Glutamatergic neuron (in vitro differentiated cells): Measurements from ENCODE around the gene OVOL2. TPM values are rescaled to one million over a fixed set of nuclear protein-coding genes. Genes with fewer than 3 reads are reported as not detected.
"Not testable (repeated sequence)": the region's sequence is repeated elsewhere in the genome, so short reads cannot be mapped to it uniquely, and the experiment has no call there.

Experiments used
- DNase-seq: peaks from one replicate; pipeline ENCODE4 v3.0.0; 2022
- H3K27ac Mint-ChIP-seq: one replicate; pipeline ENCODE4 v1.8.0; 2020; ENCODE audit warnings: mild to moderate bottlenecking, mixed read lengths, inconsistent platforms; ENCODE audit not compliant: unreplicated experiment
- H3K27me3 Mint-ChIP-seq: one replicate; pipeline ENCODE4 v1.8.0; 2020; ENCODE audit warnings: mild to moderate bottlenecking, moderate library complexity, mixed read lengths, inconsistent platforms; ENCODE audit not compliant: unreplicated experiment
- H3K36me3 Mint-ChIP-seq: one replicate; pipeline ENCODE4 v1.8.0; 2020; ENCODE audit warnings: mild to moderate bottlenecking, mixed read lengths, inconsistent platforms; ENCODE audit not compliant: unreplicated experiment
- H3K4me1 Mint-ChIP-seq: one replicate; pipeline ENCODE4 v1.8.0; 2020; ENCODE audit warnings: mild to moderate bottlenecking, low read depth, mixed read lengths, inconsistent platforms; ENCODE audit not compliant: unreplicated experiment
- H3K4me3 Mint-ChIP-seq: one replicate; pipeline ENCODE4 v1.8.0; 2020; ENCODE audit warnings: mild to moderate bottlenecking, mixed read lengths, inconsistent platforms; ENCODE audit not compliant: unreplicated experiment
- H3K9me3 Mint-ChIP-seq: one replicate; pipeline ENCODE4 v1.8.0; 2020; ENCODE audit warnings: mild to moderate bottlenecking, moderate library complexity, mixed read lengths, inconsistent platforms; ENCODE audit not compliant: unreplicated experiment
- CTCF ChIP-seq: fragments of 200-600 bp; sonication (generic); IDR thresholded peaks from one replicate; pipeline ENCODE4 v1.5.0; 2021; ENCODE audit not compliant: partially characterized antibody, unreplicated experiment
- total RNA-seq: library from RNA; stranded (reverse); fragmentation: NEBNext Ultra II Directional; extraction: Animal tissue kit (Norgen Biotek cat#: 25700); gene quantifications from one replicate; pipeline ENCODE4 v1.2.1, GENCODE V29; 2021; ENCODE audit not compliant: unreplicated experiment

The OVOL2 gene
- total RNA-seq, 1 donor from 2014 or later: not detected

GRCh38 chr20:18093388-18093787 lies 35.7 kb upstream of the OVOL2 start:
- no peak overlapping the region for H3K4me3 Mint-ChIP-seq
- DNase-seq: no peak
- H3K27me3 Mint-ChIP-seq: no peaks in the 10 kb centered on the region
- no peaks in the 10 kb centered on the region for H3K4me1 Mint-ChIP-seq
- no peak overlapping the region for H3K27ac Mint-ChIP-seq
- no peak for TF ChIP-seq CTCF
- H3K9me3 Mint-ChIP-seq: no peaks in the 10 kb centered on the region
- H3K36me3 Mint-ChIP-seq: no peaks in the 10 kb centered on the region

- DNase-seq: no peak
- no peak overlapping the region for H3K4me3 Mint-ChIP-seq
- H3K36me3 Mint-ChIP-seq: no peaks in the 10 kb centered on the region
These were observed 35.2 kb upstream of the OVOL2 start for GRCh38 chr20:18092890-18093289.

GRCh38 chr20:18091623-18092022 lies 33.9 kb upstream of the OVOL2 start:
- no peak for DNase-seq
- H3K27me3 Mint-ChIP-seq: no peaks in the 10 kb centered on the region
- H3K9me3 Mint-ChIP-seq: no peaks in the 10 kb centered on the region
- H3K4me1 Mint-ChIP-seq: no peaks in the 10 kb centered on the region
- no peak overlapping the region for H3K4me3 Mint-ChIP-seq
- no peak for TF ChIP-seq CTCF
- no peaks in the 10 kb centered on the region for H3K36me3 Mint-ChIP-seq
- no peak overlapping the region for H3K27ac Mint-ChIP-seq

More at GRCh38 chr20:18092890-18093289, 35.2 kb upstream of the OVOL2 start:
- no peaks in the 10 kb centered on the region for H3K27me3 Mint-ChIP-seq
- no peak overlapping the region for H3K27ac Mint-ChIP-seq
- no peaks in the 10 kb centered on the region for H3K4me1 Mint-ChIP-seq
- TF ChIP-seq CTCF: no peak
- H3K9me3 Mint-ChIP-seq: no peaks in the 10 kb centered on the region

GRCh38 chr20:18090477-18090876 lies 32.8 kb upstream of the OVOL2 start:
- Mint-ChIP-seq H3K27me3 (no peaks in the 10 kb centered on the region), H3K27ac (no peak overlapping the region), H3K4me1 (no peaks in the 10 kb centered on the region)

GRCh38 chr20:18090044-18090443 lies 32.3 kb upstream of the OVOL2 start:
- H3K9me3 Mint-ChIP-seq: no peaks in the 10 kb centered on the region
- H3K36me3 Mint-ChIP-seq: no peaks in the 10 kb centered on the region
- no peak for TF ChIP-seq CTCF
- no peaks in the 10 kb centered on the region for H3K27me3 Mint-ChIP-seq
- H3K4me3 Mint-ChIP-seq: no peak overlapping the region
- no peak overlapping the region for H3K27ac Mint-ChIP-seq
- H3K4me1 Mint-ChIP-seq: no peaks in the 10 kb centered on the region
- no peak for DNase-seq

More at GRCh38 chr20:18090477-18090876, 32.8 kb upstream of the OVOL2 start:
- DNase-seq: no peak
- H3K9me3 Mint-ChIP-seq: no peaks in the 10 kb centered on the region
- no peak for TF ChIP-seq CTCF
- no peak overlapping the region for H3K4me3 Mint-ChIP-seq
- H3K36me3 Mint-ChIP-seq: no peaks in the 10 kb centered on the region

- H3K9me3 Mint-ChIP-seq: not testable (repeated sequence)
These were observed 31.1 kb upstream of the OVOL2 start for GRCh38 chr20:18088841-18089240.

GRCh38 chr20:18088298-18088697 lies 30.6 kb upstream of the OVOL2 start:
- not testable (repeated sequence) for H3K4me1 Mint-ChIP-seq, H3K27me3 Mint-ChIP-seq, H3K36me3 Mint-ChIP-seq, H3K4me3 Mint-ChIP-seq, DNase-seq, H3K27ac Mint-ChIP-seq, H3K9me3 Mint-ChIP-seq

More at GRCh38 chr20:18088841-18089240, 31.1 kb upstream of the OVOL2 start:
- not testable (repeated sequence) for DNase-seq, H3K4me3 Mint-ChIP-seq, H3K27me3 Mint-ChIP-seq, H3K36me3 Mint-ChIP-seq, H3K27ac Mint-ChIP-seq, H3K4me1 Mint-ChIP-seq
